Measurements from ENCODE around the gene NUB1.

The NUB1 gene

GRCh38 chr7:151378011-151378410, 36.4 kb downstream of the NUB1 start:
- DNase-seq, result no peak

GRCh38 chr7:151378496-151379192, 37.0 kb downstream of the NUB1 start:
- no peak for DNase-seq

- no peak for DNase-seq
Measured at GRCh38 chr7:151379193-151379520, 37.5 kb downstream of the NUB1 start.

- no peak for DNase-seq
Measured at GRCh38 chr7:151379534-151380198, 38.1 kb downstream of the NUB1 start.

- no peak for DNase-seq
Measured at GRCh38 chr7:151380199-151381097, 38.8 kb downstream of the NUB1 start.

- no peak for DNase-seq
Measured at GRCh38 chr7:151381098-151381347, 39.4 kb downstream of the NUB1 start.

GRCh38 chr7:151381348-151382078, 39.9 kb downstream of the NUB1 start:
- peak; percentile 32 for DNase-seq

GRCh38 chr7:151382079-151382885, 40.7 kb downstream of the NUB1 start:
- DNase-seq, result no peak

GRCh38 chr7:151383638-151384351, 42.2 kb downstream of the NUB1 start:
- no peak for DNase-seq

- DNase-seq, result no peak
Measured at GRCh38 chr7:151384352-151384697, 42.7 kb downstream of the NUB1 start.

GRCh38 chr7:151384776-151385625, 43.4 kb downstream of the NUB1 start:
- DNase-seq, result no peak

- DNase-seq, result no peak
Measured at GRCh38 chr7:151385626-151386300, 44.2 kb downstream of the NUB1 start.

GRCh38 chr7:151386301-151387160, 44.9 kb downstream of the NUB1 start:
- DNase-seq, result no peak

GRCh38 chr7:151387161-151388006, 45.8 kb downstream of the NUB1 start:
- DNase-seq, result no peak

GRCh38 chr7:151388007-151388297, 46.3 kb downstream of the NUB1 start:
- DNase-seq, result no peak

GRCh38 chr7:151388430-151388829, 46.8 kb downstream of the NUB1 start:
- DNase-seq, result no peak

GRCh38 chr7:151389096-151389767, 47.6 kb downstream of the NUB1 start:
- DNase-seq, result no peak
